Astrocyte (in vitro differentiated cells and primary cell): ENCODE data around the gene CDCA5. TPM values are rescaled to one million over a fixed set of nuclear protein-coding genes. Genes with fewer than 3 reads are reported as not detected.

Source experiments
- DNase-seq: peaks from one replicate; pipeline ENCODE4 v3.0.0-alpha.2; 2010; ENCODE audit warnings: low read depth
- FAIRE-seq: peaks from 2 replicates; lab custom pipeline; 2011; peaks lifted over from hg19 to GRCh38; lab: Jason Lieb, UNC
- H2AFZ ChIP-seq: 2 replicates; pipeline ENCODE4 v1.6.0; 2012; ENCODE audit warnings: low read depth, low read length, inconsistent platforms
- H3K27ac ChIP-seq: 2 replicates; pipeline ENCODE4 v1.5.1; 2011; ENCODE audit warnings: low read depth, low read length, inconsistent platforms
- H3K27me3 ChIP-seq: 2 replicates; pipeline ENCODE4 v1.6.0; 2011; ENCODE audit warnings: low read length, inconsistent platforms; ENCODE audit not compliant: insufficient read depth
- H3K36me3 ChIP-seq: 2 replicates; pipeline ENCODE4 v1.5.1; 2011; ENCODE audit warnings: low read length, inconsistent platforms; ENCODE audit not compliant: insufficient read depth
- H3K4me1 ChIP-seq: 2 replicates; pipeline ENCODE4 v1.5.1; 2011; ENCODE audit warnings: low read length, inconsistent platforms; ENCODE audit not compliant: insufficient read depth
- H3K4me2 ChIP-seq: 2 replicates; pipeline ENCODE4 v1.6.0; 2012; ENCODE audit warnings: low read length, inconsistent platforms
- H3K4me3 ChIP-seq: 2 replicates; pipeline ENCODE4 v1.5.1; 2011; ENCODE audit warnings: low read depth, mild to moderate bottlenecking, low read length, inconsistent platforms; ENCODE audit not compliant: insufficient read depth
- H3K79me2 ChIP-seq: 2 replicates; pipeline ENCODE4 v1.6.0; 2012; ENCODE audit warnings: mild to moderate bottlenecking, low read length, inconsistent platforms; ENCODE audit not compliant: insufficient read depth
- H3K9ac ChIP-seq: 2 replicates; pipeline ENCODE4 v1.6.0; 2012; ENCODE audit warnings: mild to moderate bottlenecking, low read length, inconsistent platforms
- H3K9me3 ChIP-seq: 2 replicates; pipeline ENCODE4 v1.5.1; 2012; ENCODE audit warnings: low read depth, mild to moderate bottlenecking, low read length, inconsistent platforms; ENCODE audit not compliant: insufficient read depth
- H4K20me1 ChIP-seq: 2 replicates; pipeline ENCODE4 v1.6.0; 2012; ENCODE audit warnings: low read length, inconsistent platforms; ENCODE audit not compliant: insufficient read depth
- H3K27ac Mint-ChIP-seq: one replicate; pipeline ENCODE4 v1.8.0; 2021; ENCODE audit warnings: mild to moderate bottlenecking, mixed read lengths; ENCODE audit not compliant: unreplicated experiment
- H3K27me3 Mint-ChIP-seq: one replicate; pipeline ENCODE4 v1.8.0; 2021; ENCODE audit warnings: low read depth, mixed read lengths; ENCODE audit not compliant: unreplicated experiment
- H3K36me3 Mint-ChIP-seq: one replicate; pipeline ENCODE4 v1.8.0; 2021; ENCODE audit warnings: low read depth, mixed read lengths; ENCODE audit not compliant: unreplicated experiment
- H3K4me1 Mint-ChIP-seq: one replicate; pipeline ENCODE4 v1.8.0; 2021; ENCODE audit warnings: low read depth, mixed read lengths; ENCODE audit not compliant: unreplicated experiment
- H3K4me3 Mint-ChIP-seq: one replicate; pipeline ENCODE4 v1.8.0; 2021; ENCODE audit warnings: mild to moderate bottlenecking, moderate library complexity, mixed read lengths; ENCODE audit not compliant: unreplicated experiment
- H3K9me3 Mint-ChIP-seq: one replicate; pipeline ENCODE4 v1.8.0; 2021; ENCODE audit warnings: mild to moderate bottlenecking, mixed read lengths; ENCODE audit not compliant: unreplicated experiment
- EZH2 ChIP-seq: IDR thresholded peaks from 2 replicates; pipeline ENCODE4 v1.6.1; 2012; ENCODE audit warnings: mild to moderate bottlenecking, low read length, inconsistent platforms; ENCODE audit not compliant: insufficient read depth
- total RNA-seq: library from RNA; stranded (reverse); gene quantifications from 2 replicates; pipeline ENCODE4 v1.2.1, GENCODE V29; 2021
- TF ChIP-seq, protein P1 (sequence below): IDR thresholded peaks from 2 replicates; pipeline ENCODE4 v1.5.1; 2011; ENCODE audit warnings: low read depth, mild to moderate bottlenecking, inconsistent platforms, low read length, moderate library complexity; ENCODE audit not compliant: insufficient read depth

CDCA5 gene
- total RNA-seq, 1 donor from 2014 or later, result 6.3 TPM

DNA sequence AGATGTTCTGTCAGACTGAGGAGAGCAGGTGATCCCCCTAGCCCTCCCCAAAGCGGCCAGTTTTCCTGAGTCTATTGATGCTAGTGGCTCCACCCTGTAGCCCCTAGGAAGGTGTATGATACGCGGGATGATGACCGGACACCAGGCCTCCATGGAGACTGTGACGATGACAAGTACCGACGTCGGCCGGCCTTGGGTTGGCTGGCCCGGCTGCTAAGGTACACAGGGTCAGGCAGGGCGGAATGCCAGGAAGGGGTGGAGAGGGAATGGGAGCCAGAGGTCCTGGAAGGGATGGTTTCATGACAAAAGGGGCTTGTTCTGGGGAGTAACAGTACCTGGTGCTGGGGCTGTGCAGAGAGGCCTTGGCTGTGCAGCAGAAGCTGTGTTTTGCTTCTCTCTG, 3.4 kb upstream of the CDCA5 start:
- Mint-ChIP-seq H3K9me3 (no peaks in the 10 kb centered on the region), H3K27ac (no peak overlapping the region), H3K36me3 (peaks cover 16% of the 10 kb centered on the region), H3K4me3 (no peak overlapping the region), H3K27me3 (no peaks in the 10 kb centered on the region), H3K4me1 (peaks cover 9% of the 10 kb centered on the region)
- Histone ChIP-seq H3K4me3 (no peak overlapping the region), H3K4me1 (peaks cover 15% of the 10 kb centered on the region), H2AFZ (no peak overlapping the region), H3K4me2 (no peak overlapping the region), H3K9ac (no peak overlapping the region), H4K20me1 (no peaks in the 10 kb centered on the region), H3K36me3 (peaks cover 6% of the 10 kb centered on the region), H3K9me3 (no peaks in the 10 kb centered on the region), H3K79me2 (peaks cover 40% of the 10 kb centered on the region), H3K27me3 (no peaks in the 10 kb centered on the region), H3K27ac (no peak overlapping the region)
- DNase-seq (no peak), FAIRE-seq (no peak)
- TF ChIP-seq EZH2, result no peak

DNA sequence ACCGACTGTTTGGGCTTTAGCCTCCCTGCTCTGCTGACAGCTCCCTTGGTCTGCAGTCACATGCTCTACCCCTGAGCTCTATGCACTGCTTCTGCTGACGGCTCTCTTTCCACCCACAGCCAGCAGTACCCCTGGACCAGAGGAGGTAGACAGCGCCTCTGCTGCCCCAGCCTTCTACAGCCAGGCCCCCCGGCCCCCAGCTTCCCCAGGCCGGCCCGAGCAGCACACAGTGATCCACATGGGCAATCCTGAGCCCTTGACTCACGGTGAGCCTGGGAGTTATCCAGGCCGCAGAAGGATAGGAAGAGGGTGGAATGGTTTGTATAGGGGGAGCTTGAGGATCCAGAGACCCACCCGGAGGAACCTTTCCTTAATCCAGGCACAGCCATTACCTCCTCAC, 3.0 kb upstream of the CDCA5 start:
- H3K4me1 Mint-ChIP-seq, result peaks cover 9% of the 10 kb centered on the region
- Histone ChIP-seq H3K27me3 (no peaks in the 10 kb centered on the region), H3K9me3 (no peaks in the 10 kb centered on the region), H3K9ac (no peak overlapping the region), H3K27ac (no peak overlapping the region), H3K36me3 (peaks cover 9% of the 10 kb centered on the region), H3K79me2 (peaks cover 44% of the 10 kb centered on the region), H2AFZ (no peak overlapping the region), H3K4me1 (peaks cover 15% of the 10 kb centered on the region), H4K20me1 (no peaks in the 10 kb centered on the region), H3K4me3 (no peak overlapping the region), H3K4me2 (no peak overlapping the region)
- TF ChIP-seq, protein P1, sequence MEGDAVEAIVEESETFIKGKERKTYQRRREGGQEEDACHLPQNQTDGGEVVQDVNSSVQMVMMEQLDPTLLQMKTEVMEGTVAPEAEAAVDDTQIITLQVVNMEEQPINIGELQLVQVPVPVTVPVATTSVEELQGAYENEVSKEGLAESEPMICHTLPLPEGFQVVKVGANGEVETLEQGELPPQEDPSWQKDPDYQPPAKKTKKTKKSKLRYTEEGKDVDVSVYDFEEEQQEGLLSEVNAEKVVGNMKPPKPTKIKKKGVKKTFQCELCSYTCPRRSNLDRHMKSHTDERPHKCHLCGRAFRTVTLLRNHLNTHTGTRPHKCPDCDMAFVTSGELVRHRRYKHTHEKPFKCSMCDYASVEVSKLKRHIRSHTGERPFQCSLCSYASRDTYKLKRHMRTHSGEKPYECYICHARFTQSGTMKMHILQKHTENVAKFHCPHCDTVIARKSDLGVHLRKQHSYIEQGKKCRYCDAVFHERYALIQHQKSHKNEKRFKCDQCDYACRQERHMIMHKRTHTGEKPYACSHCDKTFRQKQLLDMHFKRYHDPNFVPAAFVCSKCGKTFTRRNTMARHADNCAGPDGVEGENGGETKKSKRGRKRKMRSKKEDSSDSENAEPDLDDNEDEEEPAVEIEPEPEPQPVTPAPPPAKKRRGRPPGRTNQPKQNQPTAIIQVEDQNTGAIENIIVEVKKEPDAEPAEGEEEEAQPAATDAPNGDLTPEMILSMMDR, result no peak
- no peak for TF ChIP-seq EZH2
- no peaks in the 10 kb centered on the region for H3K9me3 Mint-ChIP-seq
- H3K27ac Mint-ChIP-seq, result no peak overlapping the region
- DNase-seq, result no peak
- no peaks in the 10 kb centered on the region for H3K27me3 Mint-ChIP-seq
- peaks cover 16% of the 10 kb centered on the region for H3K36me3 Mint-ChIP-seq
- no peak overlapping the region for H3K4me3 Mint-ChIP-seq
- FAIRE-seq, result no peak

DNA sequence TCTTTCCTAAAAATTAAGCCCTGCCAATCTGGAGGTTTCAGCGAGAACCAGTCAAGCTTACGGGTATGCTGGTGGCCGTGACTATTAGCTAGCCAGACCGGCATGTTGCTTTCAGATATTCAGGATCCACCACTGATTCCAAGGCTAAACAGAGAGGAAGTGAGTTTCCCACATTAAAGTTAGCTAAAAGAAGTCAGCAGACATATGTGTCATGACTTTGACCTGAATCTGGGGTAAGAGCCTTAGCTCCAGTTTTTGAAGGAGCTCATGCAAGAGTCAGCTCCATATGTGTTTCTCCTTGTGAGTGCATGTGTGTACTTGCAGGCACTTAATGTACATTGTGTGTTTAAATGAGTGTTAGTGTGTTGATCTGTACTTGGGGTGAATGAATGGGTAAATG, 1.6 kb upstream of the CDCA5 start:
- Mint-ChIP-seq H3K27me3 (no peaks in the 10 kb centered on the region), H3K27ac (peak overlapping the region; percentile 1), H3K4me3 (peak overlapping the region; percentile 96), H3K4me1 (peaks cover 9% of the 10 kb centered on the region), H3K9me3 (no peaks in the 10 kb centered on the region), H3K36me3 (peaks cover 16% of the 10 kb centered on the region)
- peaks cover 15% of the 10 kb centered on the region for H3K4me1 ChIP-seq
- H4K20me1 ChIP-seq, result no peaks in the 10 kb centered on the region
- DNase-seq, result no peak
- H3K4me3 ChIP-seq, result peak overlapping the region; percentile 98
- H3K79me2 ChIP-seq, result peaks cover 56% of the 10 kb centered on the region
- no peaks in the 10 kb centered on the region for H3K27me3 ChIP-seq
- no peak overlapping the region for H2AFZ ChIP-seq
- H3K4me2 ChIP-seq, result peak overlapping the region; percentile 95
- peaks cover 13% of the 10 kb centered on the region for H3K36me3 ChIP-seq
- TF ChIP-seq EZH2, result no peak
- TF ChIP-seq, protein P1, result no peak
- H3K9me3 ChIP-seq, result no peaks in the 10 kb centered on the region
- no peak for FAIRE-seq
- no peak overlapping the region for H3K27ac ChIP-seq
- peak overlapping the region; percentile 99 for H3K9ac ChIP-seq
